SH-SY5Y (cell line): ENCODE results near the gene TTLL13.

ENCODE experiments used
- GATA2 ChIP-seq: IDR thresholded peaks from 2 replicates; pipeline ENCODE4 v1.6.1; 2011; ENCODE audit warnings: mild to moderate bottlenecking, low read depth, low read length
- GATA3 ChIP-seq: IDR thresholded peaks from 2 replicates; pipeline ENCODE4 v1.6.1; 2011; ENCODE audit warnings: low read depth, mild to moderate bottlenecking, low read length, moderate library complexity

DNA sequence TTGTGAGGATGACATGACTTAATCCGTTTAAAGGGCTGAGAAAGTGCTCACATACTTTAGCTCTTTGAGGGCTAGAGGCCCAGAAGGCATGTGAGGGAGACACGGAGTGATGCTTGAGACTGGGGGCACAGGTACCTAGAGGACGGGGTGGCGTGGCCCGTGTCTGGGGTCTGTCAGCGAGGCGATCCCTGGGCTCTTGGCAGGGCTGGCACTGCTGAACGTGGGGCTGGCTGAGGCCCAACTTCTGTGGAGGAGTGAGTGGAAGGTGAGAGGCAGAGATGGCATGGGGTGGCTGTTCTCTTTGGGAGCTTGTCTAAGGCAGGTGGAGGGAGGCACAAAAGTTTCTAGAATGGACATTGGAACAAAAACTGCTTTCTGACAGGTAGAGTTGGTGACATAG is 38.8 kb upstream of the TTLL13 start:
- TF ChIP-seq GATA2 = no peak
- no peak for TF ChIP-seq GATA3
